Hematopoietic multipotent progenitor cell (in vitro differentiated cells): ENCODE data around the gene HOMER1. TPM values are rescaled to one million over a fixed set of nuclear protein-coding genes. Genes with fewer than 3 reads are reported as not detected.

Source experiments
- DNase-seq, 3 donors: peaks; one replicate each; pipeline ENCODE4 v3.0.0-alpha.2; 2011 to 2015; ENCODE audit warnings: low read depth in 2 of 3, low spot score in 2 of 3
- total RNA-seq: library from RNA; depleted of rRNA; stranded (reverse); fragments of >200 nt; gene quantifications from one replicate; pipeline ENCODE4 v1.2.3, GENCODE V29; 2012

Gene HOMER1, protein sequence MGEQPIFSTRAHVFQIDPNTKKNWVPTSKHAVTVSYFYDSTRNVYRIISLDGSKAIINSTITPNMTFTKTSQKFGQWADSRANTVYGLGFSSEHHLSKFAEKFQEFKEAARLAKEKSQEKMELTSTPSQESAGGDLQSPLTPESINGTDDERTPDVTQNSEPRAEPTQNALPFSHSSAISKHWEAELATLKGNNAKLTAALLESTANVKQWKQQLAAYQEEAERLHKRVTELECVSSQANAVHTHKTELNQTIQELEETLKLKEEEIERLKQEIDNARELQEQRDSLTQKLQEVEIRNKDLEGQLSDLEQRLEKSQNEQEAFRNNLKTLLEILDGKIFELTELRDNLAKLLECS
- total RNA-seq: 0.54 TPM

DNA sequence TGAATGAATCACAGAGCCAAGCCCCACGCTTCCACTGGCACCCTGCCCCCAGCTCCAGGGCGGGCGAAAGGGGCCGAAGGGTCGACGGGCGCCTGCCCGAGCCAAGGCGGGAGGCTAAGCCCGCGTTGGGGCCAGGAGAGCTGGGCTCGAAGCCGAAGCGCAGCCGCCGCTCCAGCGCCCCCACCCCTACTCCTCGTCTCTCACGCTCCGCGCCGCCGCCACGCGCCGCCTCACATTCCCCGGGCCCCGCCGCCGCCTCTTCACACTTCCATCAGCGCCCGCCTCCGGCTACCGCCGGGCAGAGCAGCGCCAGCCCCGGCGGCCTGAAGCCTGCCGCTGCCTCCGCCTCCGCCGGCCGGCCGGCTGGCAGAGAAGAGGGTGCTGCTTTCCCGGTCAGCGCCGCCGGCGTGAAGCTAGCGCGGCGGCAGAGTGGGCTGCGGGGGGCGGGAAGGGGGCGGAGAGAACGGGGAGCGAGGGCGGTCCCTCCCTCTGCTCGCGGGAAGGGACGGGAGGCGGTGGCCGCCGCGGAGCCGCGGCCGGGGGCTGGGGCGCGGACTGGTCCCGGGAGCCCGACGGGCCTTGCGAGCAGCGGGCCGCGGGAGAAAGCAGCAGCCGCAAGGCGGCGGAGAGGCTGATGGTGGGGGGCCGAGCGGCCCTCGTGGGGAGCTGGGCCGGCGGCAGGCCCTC, at the start of gene HOMER1:
Gene HOMER1 (minus strand): TSS at position 431 of the 687 bp plus-strand sequence. CDS start 1,360 bp downstream, outside the sequence.
- DNase-seq: peak; percentile 47 to 79 (median 70)

DNA sequence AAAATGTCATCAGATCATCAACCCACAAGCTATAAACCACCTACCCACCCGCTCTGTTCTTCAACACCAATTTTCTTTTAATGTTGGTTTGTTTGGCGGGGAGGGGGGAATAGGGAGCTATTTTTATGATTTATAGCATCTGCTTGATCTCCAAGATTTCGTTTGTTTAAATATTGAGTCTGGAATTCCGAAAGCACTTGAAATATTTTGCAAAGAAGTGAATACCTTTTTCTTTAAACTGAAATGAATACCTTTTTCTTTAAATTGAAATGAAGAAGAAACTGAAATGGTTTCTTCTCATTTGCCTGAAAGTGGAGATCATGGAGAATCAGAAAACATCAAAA, 49.3 kb upstream of the HOMER1 start:
- DNase-seq: no peak

DNA sequence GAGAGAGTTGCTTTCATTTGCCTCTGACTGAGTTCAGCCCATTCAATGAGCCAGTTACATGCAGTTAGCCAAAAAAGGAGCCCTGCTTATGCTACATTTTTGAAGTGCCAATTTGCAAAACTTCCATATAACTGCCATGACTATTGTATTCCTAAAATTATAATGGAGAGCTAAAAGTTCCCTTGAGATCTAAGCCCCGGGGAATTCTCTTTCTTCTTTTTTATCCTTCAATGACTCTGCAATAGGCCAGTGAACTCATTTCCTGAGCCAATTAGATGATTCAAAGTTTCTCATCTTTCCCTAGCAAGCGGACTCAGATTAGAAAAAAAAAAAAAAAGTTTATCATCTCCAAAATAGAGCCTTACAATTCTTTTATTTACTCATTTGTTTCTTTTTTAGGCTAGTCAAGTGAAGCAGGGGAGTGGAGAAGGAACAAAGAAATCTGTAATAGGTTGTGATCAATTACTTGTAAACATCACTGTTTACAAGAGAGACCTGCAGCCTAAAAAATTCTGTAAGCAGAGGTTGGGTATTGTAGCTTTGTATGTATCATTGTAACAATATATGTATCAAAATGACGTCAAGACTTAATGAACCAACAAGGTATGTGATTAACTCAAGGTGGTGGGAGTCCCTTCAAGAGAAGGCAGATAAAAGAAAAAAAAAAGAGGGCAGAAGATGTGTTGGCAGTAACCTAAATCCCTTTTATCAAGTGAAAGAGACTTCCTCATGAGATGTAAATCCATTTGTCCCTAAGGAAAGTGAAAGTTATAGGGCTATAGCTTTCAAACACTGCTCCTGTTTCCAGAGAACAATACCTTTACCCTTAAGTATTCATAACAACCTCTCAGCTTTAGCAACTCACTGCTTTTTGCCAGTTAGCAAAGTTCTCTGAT, 48.7 kb upstream of the HOMER1 start:
- no peak for DNase-seq

DNA sequence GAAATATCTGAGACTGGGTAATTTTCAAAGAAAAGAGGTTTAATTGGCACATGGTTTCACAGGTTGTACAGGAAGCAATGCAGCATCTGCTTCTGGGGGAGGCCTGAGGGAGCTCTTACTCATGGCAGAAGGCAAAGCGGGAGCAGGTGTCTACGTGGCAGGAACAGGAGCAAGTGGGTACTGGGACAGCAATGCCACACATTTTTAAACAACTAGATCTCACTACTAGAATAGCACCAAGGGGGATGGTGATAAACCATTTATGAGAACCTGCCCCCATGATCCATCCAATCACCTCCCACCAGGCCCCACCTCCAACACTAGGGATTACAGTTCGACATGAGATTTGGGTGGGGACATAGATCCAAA, 47.6 kb upstream of the HOMER1 start:
- DNase-seq: no peak

- DNase-seq: peak in 1 of 3 donors; percentile 10
Measured at GRCh38 chr5:79560771-79561524, 47.0 kb upstream of the HOMER1 start.

- no peak for DNase-seq
Measured at GRCh38 chr5:79555418-79555817, 41.5 kb upstream of the HOMER1 start.

DNA sequence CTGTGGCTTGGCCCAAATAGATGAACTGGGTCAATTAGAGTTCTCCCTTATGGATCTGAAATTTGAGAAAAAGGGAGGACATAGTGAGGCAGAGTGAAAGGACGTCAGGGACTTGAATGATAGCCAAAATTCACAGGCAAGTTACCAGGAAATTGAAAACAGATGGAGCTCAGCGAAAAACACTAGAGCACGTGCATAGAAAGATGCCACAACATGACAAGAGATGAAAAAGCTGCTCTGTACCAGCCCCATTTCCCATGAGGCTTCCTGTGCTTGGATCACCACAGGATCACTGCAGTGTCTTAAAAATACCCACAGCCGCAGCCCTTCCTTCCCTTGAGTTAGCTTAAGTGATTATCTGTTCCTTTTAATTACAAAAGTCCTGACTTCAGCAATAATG, 39.0 kb upstream of the HOMER1 start:
- DNase-seq: peak in 1 of 3 donors; percentile 42

DNA sequence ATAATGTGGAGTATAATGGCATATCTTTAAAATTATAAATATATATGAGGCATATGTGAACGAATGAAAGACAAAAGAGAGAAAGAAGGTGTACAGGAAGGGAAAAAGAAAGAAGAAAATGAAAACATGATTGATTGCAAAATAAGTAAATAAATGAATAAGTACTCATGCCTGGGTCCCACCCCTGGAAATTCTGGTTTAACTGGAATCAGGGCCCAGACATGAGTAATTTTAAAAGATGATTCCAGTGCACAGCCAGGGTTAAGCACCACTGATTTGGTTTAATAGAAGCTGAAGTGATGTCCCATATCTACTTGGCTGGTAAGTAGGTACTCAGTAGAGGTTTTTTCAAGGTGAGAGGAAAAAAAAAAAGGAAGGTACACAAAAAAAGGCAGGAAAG, 34.0 kb upstream of the HOMER1 start:
- no peak for DNase-seq

- DNase-seq: no peak
Measured at GRCh38 chr5:79547429-79547822, 33.5 kb upstream of the HOMER1 start.

GRCh38 chr5:79546782-79547428, 33.0 kb upstream of the HOMER1 start:
- DNase-seq: no peak

- DNase-seq: no peak
Measured at GRCh38 chr5:79544131-79544530, 30.2 kb upstream of the HOMER1 start.

GRCh38 chr5:79540939-79541338, 27.0 kb upstream of the HOMER1 start:
- DNase-seq: no peak

GRCh38 chr5:79536193-79536906, 22.4 kb upstream of the HOMER1 start:
- no peak for DNase-seq

DNA sequence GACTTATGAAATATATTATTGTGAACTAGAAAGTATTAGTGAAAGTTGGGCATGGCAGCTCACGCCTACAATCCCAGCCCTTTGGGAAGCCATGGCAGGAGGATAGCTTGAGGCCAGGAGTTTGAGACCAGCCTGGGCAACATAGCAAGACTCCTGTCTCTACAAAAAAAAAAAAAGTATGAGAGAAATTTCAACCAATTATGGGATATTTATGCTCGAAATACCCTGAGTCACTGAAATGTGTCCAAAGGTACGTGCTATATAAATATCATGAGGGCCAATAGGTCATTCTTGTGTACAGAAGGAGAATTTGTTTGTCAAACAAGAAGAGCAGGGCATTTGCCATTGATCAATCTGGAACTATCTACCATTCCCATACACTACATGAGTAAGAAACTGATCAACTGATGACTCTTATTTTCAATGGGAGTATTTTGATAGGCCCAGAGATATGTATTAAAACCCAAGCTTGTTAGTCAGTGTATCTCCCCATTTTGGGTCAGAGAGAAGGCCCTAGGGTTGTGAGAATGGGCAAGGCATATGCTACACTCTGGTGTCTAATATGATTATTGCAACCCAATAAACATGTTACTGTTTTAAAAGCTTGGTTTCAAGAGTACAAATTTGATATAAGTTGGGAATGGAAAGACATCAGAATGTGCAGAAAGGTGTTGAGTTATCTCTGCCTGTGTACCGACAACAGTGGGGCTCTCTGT, 21.7 kb upstream of the HOMER1 start:
- no peak for DNase-seq

DNA sequence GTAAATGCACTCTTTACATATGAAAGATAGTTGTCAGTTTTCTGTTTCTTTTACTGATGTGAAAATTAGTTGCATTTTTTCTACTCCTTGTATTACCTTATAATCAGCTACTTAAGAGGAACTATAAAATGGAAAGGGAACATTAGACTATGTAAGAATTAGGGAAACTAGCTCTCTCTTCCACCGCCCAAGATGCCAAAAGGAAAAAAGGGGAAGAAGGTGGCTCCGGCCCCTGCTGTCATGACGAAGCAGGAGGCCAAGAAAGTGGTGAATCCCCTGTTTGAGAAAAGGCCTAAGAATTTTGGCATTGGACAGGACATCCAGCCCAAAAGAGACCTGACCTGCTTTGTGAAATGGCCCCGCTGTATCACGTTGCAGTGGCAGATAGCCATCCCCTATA, 15.2 kb upstream of the HOMER1 start:
- no peak for DNase-seq

GRCh38 chr5:79527431-79527830, 13.5 kb upstream of the HOMER1 start:
- no peak for DNase-seq

GRCh38 chr5:79526928-79527327, 13.0 kb upstream of the HOMER1 start:
- DNase-seq: no peak

DNA sequence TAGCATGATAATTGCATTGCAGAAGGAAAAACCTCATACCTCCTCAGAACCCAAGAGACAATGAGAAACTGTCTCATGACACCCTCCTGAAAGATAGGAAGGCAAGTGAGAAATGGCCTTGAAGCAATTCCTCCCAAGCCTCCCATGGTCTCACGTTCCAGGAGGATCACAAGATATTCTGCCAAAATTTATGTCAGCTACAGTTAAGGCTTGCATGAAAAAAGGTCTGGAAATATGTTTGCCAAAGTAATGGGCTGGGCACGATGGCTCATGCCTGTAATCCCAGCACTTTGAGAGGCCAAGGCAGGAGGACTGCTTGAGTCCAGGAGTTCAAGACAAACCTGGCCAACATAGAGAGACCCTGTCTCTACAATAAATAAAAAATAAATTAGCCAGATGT, 12.6 kb upstream of the HOMER1 start:
- DNase-seq: no peak

GRCh38 chr5:79521156-79521555, 7.2 kb upstream of the HOMER1 start:
- no peak for DNase-seq
